HL-60 (cell line): ENCODE data around the gene WLS.

ENCODE experiments used
- CTCF ChIP-seq: IDR thresholded peaks from one replicate; pipeline ENCODE4 v1.5.1; 2011; ENCODE audit warnings: low read length, control low read depth, inconsistent platforms; ENCODE audit not compliant: insufficient read depth
- GABPA ChIP-seq: IDR thresholded peaks from 2 replicates; pipeline ENCODE4 v1.6.1; 2012; ENCODE audit warnings: low read depth
- POLR2AphosphoS5 ChIP-seq: IDR thresholded peaks from 2 replicates; pipeline ENCODE4 v1.6.1; 2012; ENCODE audit warnings: low read depth
- REST ChIP-seq: IDR thresholded peaks from 2 replicates; pipeline ENCODE4 v1.6.1; 2012; ENCODE audit warnings: low read depth; ENCODE audit not compliant: insufficient replicate concordance

GRCh38 chr1:68237040-68237439, 4.7 kb upstream of the WLS start:
- TF ChIP-seq CTCF (no peak), POLR2AphosphoS5 (no peak), REST (no peak), GABPA (no peak)
